Activated CD8-positive, alpha-beta memory T cell treated with anti-CD3 and anti-CD28 coated beads, Interleukin-2, amount 50 U/mL, for 1 hour (primary cell): Measurements from ENCODE around the gene GINS2.

Experiments used
- DNase-seq: peaks from one replicate; pipeline ENCODE4 v3.0.0-alpha.2; 2020; ENCODE audit errors: extremely low read depth

GINS2 gene

DNA sequence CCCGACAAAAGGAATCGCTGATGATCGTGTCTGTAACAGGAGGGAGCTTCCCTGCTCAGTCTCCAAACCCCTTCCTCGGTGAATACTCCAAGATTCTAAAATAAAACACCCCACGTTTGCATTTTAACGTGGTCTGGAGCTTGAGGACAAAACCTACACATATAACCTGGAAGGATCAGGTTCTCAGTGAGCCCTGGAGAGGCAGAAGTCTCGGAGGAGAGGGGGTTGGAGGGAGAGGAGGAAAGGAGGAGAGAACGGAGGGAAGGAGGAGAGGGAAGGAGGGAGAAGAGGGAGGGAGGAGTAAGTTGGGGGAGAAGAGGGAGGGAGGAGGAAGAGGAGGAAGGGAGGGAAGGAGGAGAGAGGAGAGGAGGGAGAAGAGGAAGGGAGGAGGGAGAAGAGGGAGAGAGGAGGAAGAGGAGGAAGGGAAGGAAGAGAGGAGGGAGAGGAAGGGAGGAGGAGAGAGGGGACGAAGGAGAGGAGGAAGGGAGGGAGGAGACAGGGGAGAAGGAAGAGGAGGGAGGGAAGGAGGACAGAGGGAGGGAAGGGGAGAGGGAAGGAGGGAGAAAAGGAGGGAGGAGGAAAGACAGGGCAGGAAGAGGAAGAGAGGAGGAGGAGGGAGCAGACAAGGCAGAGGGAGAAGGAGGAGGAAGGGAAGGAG, 27.4 kb upstream of the GINS2 start:
- no peak for DNase-seq

DNA sequence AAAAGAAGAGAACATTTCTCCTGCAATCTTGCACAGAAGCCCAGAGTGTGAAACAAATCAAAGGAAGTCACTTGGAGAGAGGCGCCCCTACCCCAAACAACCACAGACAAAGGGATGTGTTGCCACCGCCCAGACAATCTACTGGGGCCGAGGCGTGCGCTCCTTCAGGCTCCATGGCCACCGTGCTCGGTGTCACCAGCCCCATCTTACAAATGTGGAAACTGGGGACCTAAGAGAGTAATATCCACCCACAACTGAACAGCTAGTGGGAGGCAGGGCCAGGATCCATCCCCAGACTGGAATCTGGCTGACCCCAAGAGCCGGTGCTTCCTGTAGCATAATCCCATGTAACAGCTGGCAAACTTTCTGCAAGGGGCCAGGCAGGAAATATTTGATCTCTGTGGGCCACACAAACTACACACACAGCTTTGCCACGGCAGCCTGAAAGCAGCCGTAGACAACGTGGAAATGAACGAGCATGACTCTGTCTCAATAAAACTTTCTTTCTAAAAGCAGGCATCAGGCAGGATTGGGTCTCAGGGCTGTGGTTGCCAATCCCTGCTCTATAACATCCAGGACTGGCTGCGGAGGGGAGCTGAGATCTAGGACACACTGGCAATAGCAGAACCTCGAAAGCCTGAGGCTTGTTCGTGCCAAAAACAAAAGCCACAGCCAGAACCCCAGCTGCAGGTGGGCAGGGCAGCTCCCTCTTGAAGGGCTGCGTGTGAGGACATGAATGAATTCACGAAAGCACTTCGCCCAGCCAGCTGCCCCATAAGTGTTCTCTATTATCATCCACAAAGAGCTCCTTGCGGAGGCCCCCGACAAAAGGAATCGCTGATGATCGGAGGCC, 26.6 kb upstream of the GINS2 start:
- no peak for DNase-seq

DNA sequence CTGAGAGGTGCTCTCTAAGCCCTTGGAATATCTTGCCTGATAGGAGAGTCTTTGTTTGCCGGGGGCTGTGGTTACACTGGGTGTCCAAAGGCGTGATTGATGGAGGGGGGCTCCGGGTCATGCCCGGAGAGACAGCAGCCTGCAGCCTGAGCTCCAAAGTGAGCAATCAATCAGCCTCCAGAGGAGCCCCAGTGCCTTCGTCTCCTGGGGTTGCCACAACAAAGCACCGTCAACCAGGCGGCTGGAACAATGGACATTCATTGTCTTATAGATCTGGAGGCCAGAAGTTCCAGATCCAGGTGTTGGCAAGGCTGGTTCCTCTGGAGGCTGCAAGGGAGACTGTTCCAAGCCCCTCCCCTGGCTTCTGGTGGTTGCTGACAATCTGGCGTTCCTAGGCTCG, 24.0 kb upstream of the GINS2 start:
- DNase-seq, result no peak

DNA sequence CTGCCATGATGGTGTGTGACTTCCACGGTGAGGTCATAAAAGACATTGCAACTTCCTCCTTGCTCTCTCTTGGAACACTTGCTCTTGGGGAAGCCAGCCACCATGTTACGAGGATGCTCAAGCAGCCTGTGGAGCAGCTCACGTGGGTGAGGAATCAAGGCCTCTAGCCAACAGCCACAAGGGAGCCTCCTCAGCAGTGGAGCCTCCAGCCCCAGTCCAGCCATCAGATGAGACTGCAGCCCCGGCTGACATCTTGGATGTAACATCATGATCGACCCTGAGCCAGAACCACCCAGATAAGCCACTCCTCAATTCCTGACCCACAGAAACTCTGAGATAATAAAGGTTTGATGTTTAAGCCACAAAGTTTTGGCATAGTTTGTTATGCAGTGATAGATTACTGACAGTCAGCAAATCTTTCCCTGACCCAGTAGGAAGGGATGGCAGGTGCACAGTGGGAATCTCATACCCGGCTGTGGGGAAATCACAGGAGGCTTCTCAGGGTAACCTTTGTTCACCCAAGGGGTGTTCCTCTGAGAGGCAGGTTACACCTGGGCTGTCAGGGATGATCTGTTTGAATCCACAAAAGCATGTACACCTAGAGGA, 23.3 kb upstream of the GINS2 start:
- no peak for DNase-seq

DNA sequence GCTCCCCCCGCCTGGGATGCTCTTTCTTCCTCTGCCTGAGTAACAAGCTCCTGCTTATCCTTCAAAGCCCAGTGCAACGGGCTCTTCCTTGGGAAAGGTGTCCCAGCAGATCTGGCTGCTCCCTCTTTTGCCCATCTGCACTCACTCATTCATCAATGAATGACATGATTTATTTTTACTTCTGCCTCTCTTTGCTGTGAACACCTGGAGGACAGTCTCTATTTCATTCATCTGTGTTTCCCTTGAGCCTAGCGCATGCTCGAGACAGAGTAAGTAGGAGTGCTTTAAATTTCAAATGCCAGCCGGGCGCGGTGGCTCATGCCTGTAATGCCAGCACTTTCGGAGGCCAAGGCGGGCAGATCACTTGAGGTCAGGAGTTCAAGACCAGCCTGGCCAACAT, 22.0 kb upstream of the GINS2 start:
- DNase-seq, result no peak

DNA sequence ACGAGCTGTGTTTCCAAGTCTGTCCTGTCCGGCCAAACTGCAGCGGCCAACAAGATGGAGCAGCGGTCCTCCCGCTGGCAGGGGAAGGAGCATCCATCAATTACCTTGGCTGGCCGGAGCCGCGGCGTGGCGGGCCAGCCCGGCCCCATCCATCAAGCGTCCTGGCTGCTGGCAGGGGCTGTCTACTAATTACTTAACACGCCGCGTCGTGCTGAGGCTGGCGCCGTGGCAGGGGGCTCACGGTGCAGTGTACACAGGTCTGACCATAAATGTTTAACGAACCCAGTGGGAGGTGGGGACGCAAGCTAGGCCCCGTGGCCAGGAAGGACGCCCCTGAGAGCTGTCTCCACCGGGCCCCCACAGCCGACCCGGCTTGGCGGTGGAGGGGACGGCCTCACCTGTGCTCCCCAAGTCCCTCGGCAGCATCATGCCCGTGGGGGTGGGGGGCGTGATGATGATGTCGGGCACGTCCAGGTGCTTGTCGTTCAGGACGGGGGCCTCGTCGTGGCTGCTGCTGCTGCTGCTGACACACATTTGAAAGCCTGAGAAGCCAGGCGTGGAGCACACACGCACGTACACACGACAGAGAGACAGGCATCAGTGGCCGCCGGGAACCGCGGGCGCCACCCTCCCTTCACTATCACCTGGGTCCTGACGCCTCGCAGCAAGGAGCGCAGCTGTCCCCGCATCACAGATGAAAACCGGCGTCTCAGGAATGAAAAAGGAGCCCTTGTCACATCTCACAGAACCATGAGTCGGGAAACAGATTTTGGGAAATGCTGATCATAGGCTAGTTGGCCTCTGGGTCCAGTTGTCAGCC, 21.2 kb upstream of the GINS2 start:
- no peak for DNase-seq

DNA sequence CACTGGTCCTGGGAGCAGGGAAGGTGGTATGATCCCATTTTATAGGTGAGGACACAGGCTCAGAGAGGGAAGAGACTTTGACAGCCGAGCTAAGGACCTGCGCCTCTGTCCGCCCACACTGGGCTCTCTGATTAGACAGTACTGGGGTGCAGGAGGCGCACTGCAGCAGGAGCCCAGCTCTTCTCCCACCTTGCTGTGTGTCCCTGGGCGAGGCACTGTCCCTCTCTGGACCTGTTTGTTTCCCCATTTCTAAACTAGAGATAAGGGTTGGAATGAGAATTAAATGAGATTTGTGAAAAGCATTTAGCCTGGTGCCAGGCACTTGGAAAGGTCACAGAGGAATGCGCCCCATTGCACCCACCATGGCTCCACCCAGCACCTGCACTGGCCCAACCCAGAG, 19.6 kb upstream of the GINS2 start:
- DNase-seq, result no peak

DNA sequence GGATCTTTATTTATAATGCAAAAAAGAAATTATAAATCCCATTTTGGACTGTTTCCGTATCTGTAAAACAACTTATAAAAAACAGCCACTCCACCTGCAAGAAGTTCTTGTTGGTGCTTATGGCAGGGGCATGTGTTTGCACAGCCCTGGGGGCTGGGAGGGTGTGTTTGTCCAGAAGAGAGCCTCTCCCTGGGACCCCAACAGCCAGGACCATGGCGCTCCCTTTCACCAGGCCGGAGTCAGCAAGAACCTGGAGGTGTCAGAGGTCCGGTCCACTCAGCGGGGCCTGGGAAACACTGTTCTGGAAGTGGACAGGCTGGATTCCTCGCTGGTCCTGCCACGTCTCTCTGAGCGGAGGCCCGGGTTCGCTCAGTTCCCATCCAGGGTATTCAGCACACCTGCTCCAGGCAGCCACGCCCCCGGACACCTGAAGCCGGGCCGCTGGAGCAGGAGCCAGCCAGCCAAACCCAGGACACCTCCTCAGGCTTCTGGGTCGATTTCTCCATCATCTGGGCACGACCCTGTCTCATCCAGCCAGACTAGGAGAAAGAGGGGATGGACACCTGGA, 18.9 kb upstream of the GINS2 start:
- DNase-seq, result no peak

DNA sequence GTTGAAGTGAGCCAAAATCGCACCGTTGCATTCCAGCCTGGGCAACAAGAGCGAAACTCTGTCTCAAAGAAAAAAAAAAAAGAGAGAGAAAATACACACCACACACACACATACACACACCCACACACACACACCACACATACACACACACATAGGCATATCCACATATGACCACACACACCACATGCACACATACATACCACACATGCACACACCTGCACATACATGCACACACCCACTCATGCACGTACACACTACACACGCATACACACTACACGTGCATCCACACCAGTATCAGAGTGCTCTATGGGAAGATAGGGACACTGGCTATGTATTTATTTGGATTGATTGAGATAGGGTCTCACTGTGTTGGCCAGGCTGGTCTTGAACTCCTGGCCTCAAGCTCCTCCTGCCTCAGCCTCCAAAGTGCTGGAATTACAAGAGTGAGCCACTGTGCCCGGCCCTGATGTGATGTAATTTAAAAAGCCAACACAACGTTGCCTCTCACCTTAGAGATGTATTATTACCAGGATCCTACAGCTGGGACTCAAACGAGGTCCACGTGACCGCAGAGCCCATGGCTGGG, 17.8 kb upstream of the GINS2 start:
- no peak for DNase-seq

DNA sequence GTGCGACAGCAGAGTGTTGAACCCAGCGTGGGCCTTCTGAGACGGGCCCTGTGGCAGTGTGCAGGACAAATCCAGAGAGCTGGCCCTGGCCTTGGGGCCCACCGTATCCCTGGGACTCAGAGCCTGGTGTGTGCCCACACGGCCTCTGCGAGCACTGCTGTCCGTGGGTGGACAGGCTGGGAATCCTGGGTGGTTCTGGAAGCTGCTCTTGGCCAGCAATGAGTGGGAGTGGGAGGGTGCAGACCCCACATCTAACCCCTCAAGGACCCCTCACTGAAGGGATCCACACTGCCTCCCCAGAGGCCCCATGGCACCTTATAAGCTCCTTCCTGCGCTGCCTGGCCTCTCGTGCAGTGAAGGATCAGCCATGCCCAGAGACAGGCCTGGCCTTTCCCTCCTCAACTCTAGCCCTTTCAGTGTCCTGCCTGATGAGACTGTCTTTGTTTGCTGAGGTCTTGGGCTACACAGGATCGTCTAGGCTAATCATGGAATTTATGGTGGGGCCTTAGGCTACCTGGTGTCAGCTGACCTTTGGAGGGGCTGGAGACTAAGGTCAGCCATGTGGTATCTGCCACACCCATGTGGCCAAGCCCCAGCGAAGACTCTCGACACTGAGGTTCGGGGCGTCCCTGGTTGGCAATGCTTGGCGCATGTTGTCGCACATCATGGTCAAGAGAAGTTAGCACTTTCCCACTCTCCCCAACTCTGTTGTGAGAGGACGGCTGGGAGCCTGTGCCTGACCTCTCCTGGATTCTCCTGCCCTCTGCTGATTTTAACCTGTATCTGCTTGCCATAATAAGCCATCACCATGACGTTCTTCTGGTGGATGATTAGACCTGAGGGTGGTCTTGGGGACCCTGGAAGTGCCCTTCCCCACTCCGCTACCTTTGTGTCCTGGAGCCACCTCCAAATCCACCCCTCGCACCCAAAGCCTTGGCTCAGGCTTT, 16.4 kb upstream of the GINS2 start:
- no peak for DNase-seq

DNA sequence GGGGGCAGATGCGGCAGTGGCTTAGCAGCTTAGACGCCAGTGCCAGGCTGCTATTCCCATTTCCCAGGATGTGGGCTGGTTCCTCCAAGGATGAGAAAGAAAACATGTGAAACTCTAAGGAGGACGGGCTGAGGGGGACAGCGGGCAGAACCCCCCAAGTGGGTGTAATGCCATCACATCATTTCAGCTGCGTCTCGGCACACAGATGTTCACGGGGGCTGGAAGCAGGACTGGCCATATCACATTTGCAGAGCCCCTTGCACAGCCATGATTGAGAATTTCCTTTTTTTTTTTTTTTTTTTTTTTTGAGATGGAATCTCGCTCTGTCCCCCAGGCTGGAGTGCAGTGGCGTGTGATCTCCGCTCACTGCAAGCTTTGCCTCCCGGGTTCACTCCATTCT, 15.3 kb upstream of the GINS2 start:
- DNase-seq, result no peak

DNA sequence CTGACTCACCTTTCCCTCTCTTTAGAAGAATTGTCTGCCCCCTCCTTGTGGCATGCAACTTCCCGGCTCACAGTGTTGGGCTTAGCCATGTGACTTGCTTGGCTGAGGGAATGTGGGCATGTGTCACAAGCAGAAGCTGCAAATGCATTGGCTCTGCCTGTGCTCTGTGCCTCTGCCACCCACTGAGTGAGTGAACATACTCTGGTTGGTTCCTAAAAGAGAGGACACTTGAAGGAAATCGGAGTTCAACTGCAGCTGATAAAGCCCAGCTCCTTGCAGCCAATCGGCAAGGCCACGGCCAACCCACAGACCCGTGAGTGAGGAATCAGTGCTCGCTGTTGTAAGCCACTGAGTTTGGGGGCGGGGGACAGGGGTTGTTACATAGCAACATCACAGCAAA, 10.9 kb upstream of the GINS2 start:
- DNase-seq, result no peak

DNA sequence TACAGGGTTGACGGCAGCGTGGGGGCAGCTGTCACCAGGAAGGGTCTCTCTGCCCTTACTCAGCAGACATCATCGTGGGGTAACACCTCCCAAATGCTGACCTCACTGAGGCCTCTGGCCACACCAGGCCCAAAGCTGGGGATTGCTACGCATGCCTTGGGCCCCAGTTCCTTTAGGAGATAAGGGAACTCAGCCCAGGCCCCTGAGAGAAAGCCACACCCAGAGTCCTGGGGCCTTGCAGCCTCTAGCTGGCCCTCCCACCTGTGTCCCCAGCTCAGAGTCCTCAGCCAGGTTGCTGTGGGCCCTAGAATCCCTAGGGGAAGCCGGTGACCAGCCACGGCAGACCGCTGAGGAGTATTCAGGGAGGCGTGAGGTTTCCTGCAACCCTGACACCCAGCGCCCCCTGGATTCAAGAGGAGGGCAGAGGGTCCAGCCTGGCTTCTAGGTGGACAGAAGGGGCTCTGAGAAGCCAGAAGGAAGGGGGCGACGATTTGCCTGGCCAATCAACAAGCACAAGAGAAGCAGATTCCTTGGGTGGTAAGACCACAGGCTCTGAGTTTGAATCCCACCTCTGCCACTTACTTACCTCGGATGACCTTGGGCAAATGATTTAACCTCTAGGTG, 10.3 kb upstream of the GINS2 start:
- DNase-seq, result no peak

DNA sequence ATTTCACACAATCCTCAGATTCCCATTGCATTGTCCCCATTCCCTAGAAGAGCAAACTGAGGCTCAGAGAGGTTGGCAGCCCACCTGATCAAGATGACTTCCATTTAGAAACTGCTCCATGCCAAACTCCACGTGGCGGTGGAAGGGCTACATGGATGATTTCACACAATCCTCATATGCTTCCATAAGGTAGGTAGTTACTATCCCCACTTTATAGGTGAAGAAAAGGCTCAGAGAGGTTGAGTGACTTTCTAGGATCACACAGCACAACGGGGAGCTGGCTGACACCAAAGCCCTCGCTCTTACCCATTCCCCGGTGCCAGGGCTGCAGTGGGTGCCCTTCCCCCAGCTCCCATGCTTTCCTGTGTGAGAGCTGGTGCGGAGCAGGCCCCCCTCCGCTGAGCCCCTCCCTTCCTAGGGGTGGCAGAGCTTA, 9.7 kb upstream of the GINS2 start:
- no peak for DNase-seq

DNA sequence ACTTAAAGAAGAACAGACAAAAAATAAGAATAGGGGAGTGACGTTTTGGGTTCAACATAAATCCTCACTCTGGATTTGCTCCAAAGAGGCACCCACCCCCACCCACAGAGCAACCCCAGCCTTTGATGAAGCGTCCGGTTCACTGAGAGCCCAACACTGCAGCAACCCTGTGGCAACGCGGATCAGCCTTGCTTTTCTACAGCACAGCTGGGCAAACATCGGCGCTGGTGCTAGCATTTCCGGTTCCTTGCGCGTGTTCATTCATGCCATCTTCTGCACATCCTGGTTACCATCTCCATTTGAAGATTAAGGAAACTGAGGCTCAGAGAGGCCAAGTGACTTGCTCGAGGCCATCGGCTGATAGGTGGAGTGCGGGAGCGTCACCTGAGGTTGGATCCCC, 8.7 kb upstream of the GINS2 start:
- no peak for DNase-seq

DNA sequence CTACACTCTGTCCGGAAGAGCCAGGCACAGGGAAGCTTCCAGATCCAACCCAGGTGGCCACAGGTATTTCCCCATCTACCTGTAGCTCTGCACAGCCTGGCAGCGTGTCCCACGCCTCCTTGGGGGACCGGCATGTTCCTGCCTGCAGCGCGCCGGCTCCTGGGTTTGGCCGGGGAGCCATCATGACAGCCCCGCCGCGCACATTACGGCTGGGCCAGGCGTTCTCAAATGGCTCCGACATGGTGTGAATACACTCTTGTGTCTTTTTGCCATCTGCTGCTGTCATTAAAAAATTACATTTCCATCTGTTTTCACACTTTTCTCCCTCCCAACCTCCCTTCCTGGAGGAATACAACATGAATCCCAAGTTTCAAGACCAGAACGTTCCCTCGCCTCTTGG, 8.0 kb upstream of the GINS2 start:
- no peak for DNase-seq

DNA sequence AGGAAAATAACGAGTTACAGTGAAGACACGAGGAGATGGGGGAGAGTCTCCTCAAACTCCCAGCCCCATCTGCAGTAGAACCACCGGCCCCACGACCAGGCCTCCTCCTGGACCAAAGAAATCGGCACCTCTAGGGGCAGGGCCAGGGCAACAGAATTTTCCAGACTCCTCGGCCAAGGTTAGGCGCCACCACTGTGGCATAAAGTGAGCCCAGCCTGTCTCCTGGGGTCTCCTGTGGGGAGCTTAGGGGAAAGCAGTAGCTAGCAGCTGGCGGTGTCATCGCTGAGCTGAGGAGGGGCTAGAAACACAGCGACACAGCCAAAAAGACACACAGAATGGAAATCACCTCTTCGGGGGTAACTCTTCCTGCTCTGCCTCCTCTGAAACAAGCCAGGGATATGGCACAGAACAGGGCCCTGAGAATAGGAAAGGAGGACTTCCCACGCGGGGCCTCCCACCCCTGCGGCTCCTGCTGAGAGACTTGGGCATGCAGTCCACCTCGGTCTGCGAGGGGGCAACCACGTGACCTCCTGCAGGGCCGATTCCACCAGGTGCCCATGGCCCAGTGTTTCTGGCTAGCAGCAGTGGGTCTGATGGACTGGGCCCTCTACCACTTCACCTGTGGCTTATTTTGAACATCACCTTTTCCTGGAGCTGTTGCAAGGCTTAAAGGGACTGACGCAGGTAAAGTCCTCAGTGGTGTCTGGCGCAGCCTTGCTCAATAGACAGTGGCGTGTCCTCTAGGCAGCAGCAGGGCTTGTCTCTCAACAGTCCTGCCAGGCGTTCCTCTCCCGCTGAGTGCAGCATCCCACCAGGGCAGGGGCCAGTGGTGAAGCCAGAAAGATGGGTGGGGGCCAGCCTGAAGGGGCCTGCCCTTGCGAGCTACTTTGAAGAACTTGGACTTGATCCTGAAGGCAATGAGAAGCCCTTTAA, 6.7 kb upstream of the GINS2 start:
- DNase-seq, result no peak

DNA sequence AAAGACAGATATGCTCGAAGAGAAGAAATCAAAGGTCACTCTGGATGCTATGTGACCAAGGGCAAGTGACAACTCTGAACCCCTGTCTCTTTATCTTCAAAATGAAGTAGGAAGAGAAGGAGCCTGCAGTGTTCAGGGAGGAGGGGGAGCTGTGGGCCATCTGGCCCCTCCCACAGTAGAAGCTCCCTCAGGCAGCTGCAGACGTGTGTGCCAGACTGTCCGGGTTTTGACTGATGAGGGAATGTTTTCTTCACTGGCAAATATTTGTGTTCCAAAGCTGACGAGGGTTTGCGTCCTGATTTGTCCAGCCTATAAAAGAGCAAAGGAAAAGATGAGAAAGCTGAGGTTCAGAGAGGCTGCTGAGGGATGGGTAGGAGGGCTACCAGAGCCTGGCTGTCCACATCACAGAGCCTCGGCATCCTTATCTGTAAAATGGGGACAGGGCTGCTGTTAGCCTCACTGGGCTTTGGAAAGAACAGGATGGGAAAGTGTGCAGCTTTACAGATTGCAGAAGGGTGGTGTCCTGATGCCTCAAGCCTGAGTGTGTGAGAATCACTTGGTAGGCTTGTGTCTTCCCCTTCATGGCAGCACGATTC, 1.8 kb upstream of the GINS2 start:
- DNase-seq, result no peak
